Progenitor cell of endocrine pancreas (in vitro differentiated cells): ENCODE data around the gene TAPT1. TPM values are rescaled to one million over a fixed set of nuclear protein-coding genes. Genes with fewer than 3 reads are reported as not detected.

ENCODE experiments used
- DNase-seq: peaks from one replicate; pipeline ENCODE4 v3.0.0; 2021; ENCODE audit warnings: low spot score; ENCODE audit not compliant: unreplicated experiment
- H3K27ac Mint-ChIP-seq: 2 replicates; pipeline ENCODE4 v1.8.0; 2021; ENCODE audit warnings: mild to moderate bottlenecking, moderate library complexity, mixed read lengths
- H3K27me3 Mint-ChIP-seq: 2 replicates; pipeline ENCODE4 v1.8.0; 2021; ENCODE audit warnings: mixed read lengths
- H3K36me3 Mint-ChIP-seq: 2 replicates; pipeline ENCODE4 v1.8.0; 2022; ENCODE audit warnings: mixed read lengths; ENCODE audit not compliant: insufficient read depth
- H3K4me1 Mint-ChIP-seq: 2 replicates; pipeline ENCODE4 v1.8.0; 2021; ENCODE audit warnings: low read depth, mixed read lengths
- H3K4me3 Mint-ChIP-seq: 2 replicates; pipeline ENCODE4 v1.8.0; 2021; ENCODE audit warnings: low read depth, mild to moderate bottlenecking, moderate library complexity, mixed read lengths
- H3K9me3 Mint-ChIP-seq: 2 replicates; pipeline ENCODE4 v1.8.0; 2021; ENCODE audit warnings: low read depth, mixed read lengths
- CTCF ChIP-seq: fragments of 200-600 bp; sonication (generic); IDR thresholded peaks from one replicate; pipeline ENCODE4 v1.5.0; 2021; ENCODE audit warnings: antibody characterized with exemption, mild to moderate bottlenecking; ENCODE audit not compliant: unreplicated experiment
- total RNA-seq: library from RNA; stranded (reverse); gene quantifications from 2 replicates; pipeline ENCODE4 v1.2.1, GENCODE V29; 2021

The TAPT1 gene
- total RNA-seq, 1 donor from 2014 or later: 29.1 TPM

GRCh38 chr4:16131293-16131692 lies 95.0 kb downstream of the TAPT1 start:
- H3K4me1 Mint-ChIP-seq: peaks cover 30% of the 10 kb centered on the region
- no peak overlapping the region for H3K27ac Mint-ChIP-seq
- no peak for DNase-seq
- TF ChIP-seq CTCF: no peak
- no peaks in the 10 kb centered on the region for H3K36me3 Mint-ChIP-seq
- H3K4me3 Mint-ChIP-seq: no peak overlapping the region
- peaks cover 8% of the 10 kb centered on the region for H3K9me3 Mint-ChIP-seq
- H3K27me3 Mint-ChIP-seq: peaks cover 17% of the 10 kb centered on the region

- peak overlapping the region; percentile 17 for H3K4me3 Mint-ChIP-seq
- no peak for DNase-seq
- peaks cover 30% of the 10 kb centered on the region for H3K4me1 Mint-ChIP-seq
- peaks cover 26% of the 10 kb centered on the region for H3K27me3 Mint-ChIP-seq
- no peak for TF ChIP-seq CTCF
- peaks cover under 1% of the 10 kb centered on the region for H3K9me3 Mint-ChIP-seq
- H3K27ac Mint-ChIP-seq: no peak overlapping the region
- no peaks in the 10 kb centered on the region for H3K36me3 Mint-ChIP-seq
Observed at GRCh38 chr4:16129336-16129735, 96.9 kb downstream of the TAPT1 start.

- Mint-ChIP-seq H3K9me3 (no peaks in the 10 kb centered on the region), H3K4me1 (peaks cover 28% of the 10 kb centered on the region), H3K4me3 (no peak overlapping the region), H3K36me3 (no peaks in the 10 kb centered on the region), H3K27ac (no peak overlapping the region), H3K27me3 (peaks cover 33% of the 10 kb centered on the region)
- DNase-seq: no peak
- TF ChIP-seq CTCF: no peak
Observed at GRCh38 chr4:16126714-16127113, 99.6 kb downstream of the TAPT1 start.

GRCh38 chr4:16125571-16126445 lies 100.5 kb downstream of the TAPT1 start:
- DNase-seq: no peak
- H3K4me3 Mint-ChIP-seq: no peak overlapping the region
- H3K9me3 Mint-ChIP-seq: no peaks in the 10 kb centered on the region
- TF ChIP-seq CTCF: no peak
- no peaks in the 10 kb centered on the region for H3K36me3 Mint-ChIP-seq
- H3K27ac Mint-ChIP-seq: no peak overlapping the region
- peaks cover 28% of the 10 kb centered on the region for H3K4me1 Mint-ChIP-seq
- H3K27me3 Mint-ChIP-seq: peaks cover 33% of the 10 kb centered on the region

GRCh38 chr4:16124232-16124631 lies 102.0 kb downstream of the TAPT1 start:
- Mint-ChIP-seq H3K4me1 (peaks cover 14% of the 10 kb centered on the region), H3K36me3 (no peaks in the 10 kb centered on the region), H3K27ac (no peak overlapping the region), H3K27me3 (peaks cover 39% of the 10 kb centered on the region), H3K9me3 (no peaks in the 10 kb centered on the region), H3K4me3 (no peak overlapping the region)
- no peak for DNase-seq
- no peak for TF ChIP-seq CTCF
